HepG2 (cell line): ENCODE data around the gene CDR2L.

Experiments used
- EP300 ChIP-seq, 3 experiments: sonication (generic) in 1 of 3; formaldehyde crosslinking in 1 of 3; IDR thresholded peaks; 2 replicates each; pipeline versions ENCODE4 v1.5.1 to v1.6.1; 2011 to 2020; ENCODE audit warnings: low read depth in 2 of 3, low read length in 2 of 3, borderline replicate concordance in 1 of 3, improper control_type of control experiment in 1 of 3, mild to moderate bottlenecking in 1 of 3, missing genetic modification reagents in 1 of 3, moderate library complexity in 1 of 3
- HOXA9 ChIP-seq: sonication (generic); formaldehyde crosslinking; IDR thresholded peaks from 2 replicates; pipeline ENCODE4 v1.8.1; 2022; ENCODE audit warnings: missing genetic modification reagents, mild to moderate bottlenecking, moderate library complexity, borderline replicate concordance
- MBNL3 ChIP-seq: fragments of 250-450 bp; sonication (Bioruptor Pico); conservative IDR thresholded peaks from 2 replicates; pipeline ENCODE4 v1.8.0; 2022; ENCODE audit warnings: mild to moderate bottlenecking, inconsistent platforms
- NFATC3 ChIP-seq: sonication (generic); formaldehyde crosslinking; IDR thresholded peaks from 2 replicates; pipeline ENCODE4 v1.5.1; 2020; ENCODE audit warnings: mild to moderate bottlenecking, missing genetic modification reagents
- NR1H2 ChIP-seq: sonication (generic); formaldehyde crosslinking; IDR thresholded peaks from 2 replicates; pipeline ENCODE4 v1.8.1; 2022; ENCODE audit warnings: low read depth, missing genetic modification reagents, borderline replicate concordance
- ZNF792 ChIP-seq: IDR thresholded peaks from 2 replicates; pipeline ENCODE4 v1.6.1; 2016

- TF ChIP-seq NR1H2 (no peak), NFATC3 (CRISPR knock-in tag) (no peak), HOXA9 (no peak), MBNL3 (CRISPR knock-in tag) (no peak), EP300 (IDR thresholded peaks at IDR 0.05; ENCODE audit: low read depth in 2 of 2, low read length in 2 of 2) (no peak), EP300 (CRISPR knock-in tag; IDR thresholded peaks at IDR 0.05; ENCODE audit: borderline replicate concordance) (no peak), ZNF792 (no peak)
Measured at GRCh38 chr17:75048249-75048878, 60.9 kb downstream of the CDR2L start.
